Aorta (tissue), 5 donors: Measurements from ENCODE around the gene SLC22A7. TPM values are rescaled to one million over a fixed set of nuclear protein-coding genes. Genes with fewer than 3 reads are reported as not detected.
"Not testable (repeated sequence)": the region's sequence is repeated elsewhere in the genome, so short reads cannot be mapped to it uniquely, and the experiment has no call there.

Experiments
- ATAC-seq: fragments of 200-7000 bp; cut with Tn5 transposase; one replicate; pipeline ENCODE4 v1.9.1; 2022; ENCODE audit warnings: moderate library complexity; ENCODE audit not compliant: low FRiP score
- DNase-seq, 2 donors: peaks; one replicate each; pipeline ENCODE4 v3.0.0-alpha.2; 2020
- H3K27ac ChIP-seq, 2 donors: one replicate each; pipeline ENCODE4 v1.5.1; 2013; ENCODE audit warnings: low read length in 2 of 2, mild to moderate bottlenecking in 2 of 2, moderate library complexity in 2 of 2, control low read depth in 1 of 2, inconsistent platforms in 1 of 2, low read depth in 1 of 2
- H3K27me3 ChIP-seq, 2 donors: one replicate each; pipeline ENCODE4 v1.6.1; 2013; ENCODE audit warnings: control low read depth in 1 of 2, low read length in 1 of 2, mild to moderate bottlenecking in 1 of 2, moderate library complexity in 1 of 2; ENCODE audit not compliant: insufficient read depth in 2 of 2, control insufficient read depth in 1 of 2
- H3K36me3 ChIP-seq, 2 donors: one replicate each; pipeline ENCODE4 v1.6.1; 2013; ENCODE audit warnings: control low read depth in 1 of 2, low read length in 1 of 2, mild to moderate bottlenecking in 1 of 2; ENCODE audit not compliant: insufficient read depth in 2 of 2, control insufficient read depth in 1 of 2
- H3K4me1 ChIP-seq, 2 donors: one replicate each; pipeline ENCODE4 v1.6.1; 2013; ENCODE audit warnings: low read length in 2 of 2, control low read depth in 1 of 2, mild to moderate bottlenecking in 1 of 2, moderate library complexity in 1 of 2; ENCODE audit not compliant: insufficient read depth in 2 of 2, control insufficient read depth in 1 of 2
- H3K4me3 ChIP-seq, 2 donors: one replicate each; pipeline ENCODE4 v1.5.1; 2013; ENCODE audit warnings: low read length in 2 of 2, control low read depth in 1 of 2, mild to moderate bottlenecking in 1 of 2
- H3K9me3 ChIP-seq: one replicate; pipeline ENCODE4 v1.6.1; 2013; ENCODE audit warnings: mild to moderate bottlenecking, low read length; ENCODE audit not compliant: control insufficient read depth
- WGBS, 2 donors: extraction: QIAGEN DNeasy Blood & Tissue Kit; methylation state at CpG; one replicate each; pipeline ENCODE4 v1.1.7; 2013; 5-methylcytosine and 5-hydroxymethylcytosine counted together
- intact Hi-C, 2 donors: fragments of 100-400 bp; cut with DNase I; formaldehyde crosslinking; loops; one replicate each; pipeline versions ENCODE4 v1.14.2 to v1.15.0; 2022
- polyA plus RNA-seq, 2 donors: library from polyadenylated mRNA; stranded (reverse); fragments of 200-250 nt; gene quantifications; one replicate each; pipeline ENCODE4 v1.2.3, GENCODE V29; 2013
- total RNA-seq, 2 donors: library from RNA; stranded (reverse); fragmentation: NEBNext Ultra II Directional; extraction: Animal tissue kit (Norgen Biotek cat#: 25700); gene quantifications; one replicate each; pipeline ENCODE4 v1.2.1, GENCODE V29; 2021
- donor health status: healthy with polysubstance abuse.
- donor health status: Bipolar disorder and iron deficiency.
- donor health status: DM: no; HTN: no; CAD: no.
- donor health status: DM: no; HTN: no; CAD: no.
- donor health status: DM: yes; HTN: yes; CAD: no.

The SLC22A7 gene
- total and polyA plus RNA-seq, 4 donors = not detected

DNA sequence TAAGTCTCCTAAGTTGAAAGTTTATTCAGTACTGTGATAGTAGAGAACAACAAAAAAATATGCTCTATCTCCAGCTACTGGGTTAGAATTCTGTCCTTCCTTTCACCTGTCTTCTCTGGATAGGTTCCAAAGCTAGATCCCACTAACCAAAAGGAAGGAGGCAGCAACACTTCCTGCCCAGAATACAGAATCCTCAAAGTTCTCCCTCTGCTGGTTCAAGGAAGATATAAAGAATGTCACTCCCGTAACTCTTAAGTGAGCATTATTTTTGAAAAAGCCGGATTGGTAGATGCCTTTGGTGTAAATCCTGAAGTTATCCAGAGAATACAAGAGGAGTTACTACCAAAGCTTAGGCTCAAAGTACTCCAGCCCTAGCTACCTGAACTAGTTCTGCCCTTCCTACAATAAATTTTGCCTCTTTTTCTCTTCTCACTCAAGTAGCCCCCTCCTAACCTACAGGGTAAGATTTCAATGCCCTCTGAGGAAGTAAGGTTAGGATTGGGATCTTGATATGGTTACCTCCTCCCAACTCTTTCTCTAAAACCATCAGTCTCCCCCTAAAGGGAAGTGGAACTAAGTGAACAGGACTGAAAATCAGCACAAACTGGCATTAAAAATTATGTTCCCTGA is 36.5 kb downstream of the SLC22A7 start:
- Histone ChIP-seq H3K4me3 (no peak overlapping the region), H3K27me3 (no peaks in the 10 kb centered on the region), H3K4me1 (no peaks in the 10 kb centered on the region), H3K27ac (no peak overlapping the region), H3K9me3 (no peaks in the 10 kb centered on the region), H3K36me3 (peaks cover 6 to 10% of the 10 kb centered on the region in 2 donors)
- ATAC-seq (no peak), DNase-seq (no peak)
- WGBS, 2 donors = 14 to 23% methylated on average over 2 of the region's 2 CpGs
- intact Hi-C loops = loop anchor here in 1 of 2 donors (5.0 kb wide), 1 partner anchor 72 kb away; no protein-coding TSS in a partner anchor

DNA sequence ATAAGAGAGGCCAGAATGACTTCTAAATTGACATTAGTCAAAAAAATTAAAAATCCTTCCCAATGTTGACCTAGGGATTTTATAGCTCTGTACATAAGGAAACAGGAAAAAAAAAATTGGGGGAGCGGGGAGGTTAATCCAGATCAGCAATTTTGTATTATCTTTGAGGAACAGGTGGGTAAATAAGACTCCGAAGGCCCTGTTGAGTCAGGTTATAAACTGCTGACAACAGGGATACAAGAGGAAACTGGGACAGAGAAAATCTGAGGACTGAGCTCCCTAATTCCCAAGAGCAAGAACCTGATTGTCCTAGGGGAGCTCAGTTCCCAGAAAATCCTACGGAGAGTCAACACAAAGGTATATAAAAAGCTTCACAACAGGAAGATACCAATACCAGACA is 37.4 kb downstream of the SLC22A7 start:
- Histone ChIP-seq H3K36me3 (peaks cover 8 to 13% of the 10 kb centered on the region in 2 donors), H3K27ac (no peak overlapping the region), H3K4me3 (no peak overlapping the region), H3K27me3 (no peaks in the 10 kb centered on the region), H3K9me3 (no peaks in the 10 kb centered on the region), H3K4me1 (no peaks in the 10 kb centered on the region)
- ATAC-seq (no peak), DNase-seq (no peak)
- 94 to 96% methylated on average over 3 of the region's 3 CpGs for WGBS, 2 donors
- intact Hi-C loops = no loop called here

DNA sequence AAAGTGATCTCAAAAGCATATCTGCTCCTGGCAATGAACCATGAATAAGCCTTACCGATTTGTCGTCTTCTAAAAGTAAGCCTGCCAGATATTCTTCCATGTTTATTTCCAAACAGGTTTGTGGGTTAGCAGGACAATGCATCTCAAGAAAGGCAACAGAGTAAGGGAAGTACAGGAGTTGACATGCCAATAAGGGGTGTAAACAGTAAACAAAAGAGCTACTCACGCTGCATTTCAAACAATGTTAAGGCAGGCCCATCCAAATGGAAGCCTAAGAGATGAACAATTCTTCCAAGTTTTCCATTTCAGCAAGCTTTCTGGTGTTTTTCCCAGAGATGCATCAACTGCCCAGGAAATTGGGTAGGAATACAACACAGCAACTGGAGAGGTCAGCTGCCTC is 38.3 kb downstream of the SLC22A7 start:
- H3K27ac ChIP-seq = no peak overlapping the region
- peaks cover 8 to 18% of the 10 kb centered on the region in 2 donors for H3K36me3 ChIP-seq
- no peaks in the 10 kb centered on the region for H3K4me1 ChIP-seq
- H3K27me3 ChIP-seq = no peaks in the 10 kb centered on the region
- intact Hi-C loops = no loop called here
- no peaks in the 10 kb centered on the region for H3K9me3 ChIP-seq
- no peak for DNase-seq
- no peak overlapping the region for H3K4me3 ChIP-seq
- ATAC-seq = no peak
- WGBS, 2 donors = 65 to 71% methylated on average over 3 of the region's 3 CpGs

GRCh38 chr6:43338243-43338642 is 40.2 kb downstream of the SLC22A7 start:
- ATAC-seq = no peak
- H3K4me3 ChIP-seq = no peak overlapping the region
- H3K36me3 ChIP-seq = peaks cover 16 to 23% of the 10 kb centered on the region in 2 donors
- H3K9me3 ChIP-seq = no peaks in the 10 kb centered on the region
- no peaks in the 10 kb centered on the region for H3K27me3 ChIP-seq
- no peak for DNase-seq
- H3K27ac ChIP-seq = no peak overlapping the region
- intact Hi-C loops = no loop called here
- H3K4me1 ChIP-seq = no peaks in the 10 kb centered on the region

- no peak for ATAC-seq
- DNase-seq = no peak
- Histone ChIP-seq H3K9me3 (no peaks in the 10 kb centered on the region), H3K4me1 (no peaks in the 10 kb centered on the region), H3K27ac (no peak overlapping the region), H3K4me3 (no peak overlapping the region), H3K36me3 (peaks cover 16 to 23% of the 10 kb centered on the region in 2 donors), H3K27me3 (no peaks in the 10 kb centered on the region)
- 91 to 94% methylated on average over 4 of the region's 4 CpGs for WGBS, 2 donors
- intact Hi-C loops = no loop called here
Measured at GRCh38 chr6:43339168-43339567, 41.1 kb downstream of the SLC22A7 start.

DNA sequence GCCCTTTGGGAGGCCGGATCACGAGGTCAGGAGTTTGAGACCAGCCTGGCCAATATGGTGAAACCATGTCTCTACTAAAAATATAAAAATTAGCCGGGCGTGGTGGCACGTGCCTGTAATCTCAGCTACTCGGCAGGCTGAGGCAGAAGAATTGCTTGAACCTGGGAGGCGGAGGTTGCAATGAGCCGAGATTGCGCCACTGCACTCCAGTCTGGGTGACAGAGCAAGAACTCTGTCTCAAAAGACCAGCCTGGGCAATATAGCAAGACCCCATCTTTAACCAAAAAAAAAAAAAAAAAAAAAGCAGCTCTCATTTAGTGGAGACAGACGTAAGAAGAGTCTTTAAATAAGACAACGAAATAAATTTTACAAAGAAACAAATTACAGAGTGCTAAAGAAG is 48.2 kb downstream of the SLC22A7 start:
- 94 to 97% methylated on average over 11 of the region's 11 CpGs for WGBS, 2 donors
- not testable (repeated sequence) for DNase-seq

DNA sequence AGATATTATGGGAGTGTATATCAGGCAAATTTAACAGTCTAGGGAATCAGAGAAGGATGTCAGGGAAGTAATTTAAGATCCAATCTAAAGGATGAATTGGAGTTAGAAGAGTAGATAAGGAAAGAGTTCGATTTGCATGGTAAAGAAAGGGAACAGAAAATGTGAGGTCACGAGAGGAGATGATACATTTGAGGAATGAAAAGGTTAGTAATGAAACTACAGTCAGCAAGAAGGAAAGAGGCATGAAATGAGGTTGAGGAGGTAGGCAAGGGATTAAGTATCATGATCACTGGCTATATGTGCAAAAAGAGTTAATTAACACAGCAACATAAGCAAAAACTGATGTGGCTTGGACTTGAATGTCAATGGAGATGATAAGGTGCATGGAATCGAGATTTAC is 49.0 kb downstream of the SLC22A7 start:
- Histone ChIP-seq H3K4me1 (no peaks in the 10 kb centered on the region), H3K36me3 (peaks cover 1 to 5% of the 10 kb centered on the region in 2 donors), H3K27ac (no peak overlapping the region), H3K27me3 (no peaks in the 10 kb centered on the region), H3K4me3 (no peak overlapping the region), H3K9me3 (no peaks in the 10 kb centered on the region)
- intact Hi-C loops = no loop called here
- WGBS, 2 donors = 79 to 80% methylated on average over 3 of the region's 3 CpGs
- ATAC-seq = no peak
- no peak for DNase-seq

More for the DNA sequence above, 48.2 kb downstream of the SLC22A7 start:
- H3K36me3 ChIP-seq, H3K27ac ChIP-seq, intact Hi-C loops, H3K9me3 ChIP-seq, H3K4me3 ChIP-seq, H3K4me1 ChIP-seq, ATAC-seq, H3K27me3 ChIP-seq: not testable (repeated sequence)

- Histone ChIP-seq H3K36me3 (peaks cover 0 to 2% of the 10 kb centered on the region in 2 donors), H3K4me1 (no peaks in the 10 kb centered on the region), H3K27me3 (no peaks in the 10 kb centered on the region), H3K4me3 (no peak overlapping the region), H3K9me3 (no peaks in the 10 kb centered on the region), H3K27ac (no peak overlapping the region)
- 87% methylated on average over 3 of the region's 3 CpGs for WGBS, 2 donors
- no peak for DNase-seq
- ATAC-seq = no peak
- intact Hi-C loops = no loop called here
Measured at GRCh38 chr6:43347444-43347843, 49.4 kb downstream of the SLC22A7 start.

- not testable (repeated sequence) for ATAC-seq
- H3K36me3 ChIP-seq = peaks cover 6 to 11% of the 10 kb centered on the region in 2 donors
Measured at GRCh38 chr6:43351951-43352350, 53.9 kb downstream of the SLC22A7 start.

More at GRCh38 chr6:43351951-43352350, 53.9 kb downstream of the SLC22A7 start:
- intact Hi-C loops, H3K9me3 ChIP-seq, H3K27me3 ChIP-seq, H3K4me3 ChIP-seq, H3K27ac ChIP-seq, DNase-seq, H3K4me1 ChIP-seq: not testable (repeated sequence)
- WGBS, 2 donors = 92 to 97% methylated on average over 5 of the region's 5 CpGs
